Activated CD4-positive, CD25-positive, alpha-beta regulatory T cell treated with anti-CD3 and anti-CD28 coated beads, Interleukin-2, amount 50 U/mL, for 16 hours (primary cell): ENCODE results near the gene SLC25A4.
"Not testable (repeated sequence)": the region's sequence is repeated elsewhere in the genome, so short reads cannot be mapped to it uniquely, and the experiment has no call there.

Source experiments
- DNase-seq: peaks from one replicate; pipeline ENCODE4 v3.0.0-alpha.2; 2020; ENCODE audit warnings: low read depth, low spot score

The SLC25A4 gene

DNA sequence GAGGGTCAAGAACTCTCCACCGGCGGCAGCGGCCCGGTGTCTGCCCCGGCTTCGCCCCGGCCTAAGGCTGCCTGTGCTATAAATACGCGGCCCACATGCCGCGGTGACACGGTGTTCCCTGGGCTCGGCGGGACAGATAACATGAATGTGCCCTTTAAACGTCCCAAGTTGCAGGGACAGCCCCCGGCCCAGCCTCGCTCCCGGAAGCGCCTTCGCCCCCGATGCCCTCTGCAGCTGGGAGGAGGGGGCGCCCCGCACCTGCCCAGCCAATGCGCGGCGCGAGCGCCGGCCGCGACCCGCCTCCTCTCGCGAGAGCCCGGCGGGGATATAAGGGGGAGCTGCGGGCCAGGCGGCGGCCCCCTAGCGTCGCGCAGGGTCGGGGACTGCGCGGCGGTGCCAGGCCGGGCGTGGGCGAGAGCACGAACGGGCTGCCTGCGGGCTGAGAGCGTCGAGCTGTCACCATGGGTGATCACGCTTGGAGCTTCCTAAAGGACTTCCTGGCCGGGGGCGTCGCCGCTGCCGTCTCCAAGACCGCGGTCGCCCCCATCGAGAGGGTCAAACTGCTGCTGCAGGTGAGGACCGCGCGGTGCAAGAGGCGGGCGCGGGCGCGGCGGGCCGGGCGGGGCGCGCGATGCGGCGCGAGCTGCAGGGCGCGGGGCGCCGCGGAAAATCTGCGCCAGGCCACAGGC lies at the start of gene SLC25A4:
SLC25A4 (plus strand) TSS at position 355 of the 689 bp plus-strand sequence; CDS start at position 462, 107 bp downstream.
- peak; percentile 33 for DNase-seq

DNA sequence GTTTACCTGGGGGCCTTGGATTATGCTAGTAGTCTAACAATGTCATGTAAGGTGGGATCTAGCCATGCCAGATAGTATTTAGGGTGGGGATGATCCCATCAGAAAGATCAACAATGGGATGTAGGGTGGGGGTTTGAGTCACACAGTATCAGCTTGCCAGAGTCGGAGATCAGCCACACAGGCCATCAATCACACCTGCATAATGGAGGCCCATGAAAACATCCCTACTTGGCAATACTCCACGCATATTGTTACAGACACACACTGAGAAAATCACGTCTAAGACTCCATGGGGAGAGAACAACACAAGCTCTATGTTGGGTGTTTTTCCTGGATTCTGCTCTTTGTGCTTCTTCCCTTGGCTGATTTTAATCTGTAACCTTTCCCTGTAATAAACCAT lies 49.5 kb upstream of the SLC25A4 start:
- no peak for DNase-seq

DNA sequence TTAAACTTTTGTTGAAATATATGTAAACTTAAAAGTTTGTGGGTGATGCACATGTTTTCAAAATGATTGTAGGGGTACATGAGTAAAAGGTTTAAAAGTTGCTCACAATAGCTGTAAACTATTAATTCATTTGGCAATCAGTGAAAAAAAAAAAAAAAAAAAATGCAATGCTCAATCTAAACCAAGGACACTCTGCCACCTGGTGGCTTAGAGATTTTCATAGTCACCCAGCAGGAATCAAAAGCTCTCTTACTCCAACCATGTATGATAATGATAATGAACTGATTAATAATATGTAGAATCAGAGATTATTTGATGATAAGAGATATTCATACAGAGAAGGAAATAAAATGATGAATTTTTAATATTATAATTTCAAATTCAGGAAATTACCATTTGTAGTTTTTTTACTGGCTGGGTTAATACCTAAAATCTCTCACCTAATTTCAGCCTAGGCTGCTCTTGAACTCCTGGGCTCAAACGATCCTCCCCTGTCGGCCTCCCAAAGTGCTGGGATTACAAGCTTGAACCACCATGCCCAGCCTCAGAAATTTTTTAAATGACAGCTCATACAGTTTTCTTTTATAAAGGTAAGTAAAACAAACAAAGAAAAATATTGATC lies 46.9 kb upstream of the SLC25A4 start:
- DNase-seq: no peak

DNA sequence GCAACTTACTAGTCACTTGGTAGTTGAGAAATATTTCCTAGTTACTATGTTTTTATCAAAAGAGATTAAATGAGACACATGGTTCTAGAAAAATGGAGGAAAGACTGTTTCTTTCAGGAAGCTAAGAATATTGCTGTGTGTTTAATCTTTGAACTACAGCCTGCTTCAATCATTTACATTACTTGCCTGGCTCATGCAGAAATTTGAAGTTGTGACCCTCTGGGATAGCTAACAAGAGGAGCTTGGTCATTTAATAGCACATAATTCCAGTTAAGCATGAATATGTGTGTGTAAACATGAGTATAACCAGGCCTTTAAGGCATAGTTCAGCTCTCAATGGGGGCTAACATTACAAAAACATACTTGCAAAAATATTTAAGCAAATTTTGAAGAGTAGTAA lies 44.6 kb upstream of the SLC25A4 start:
- DNase-seq: no peak

DNA sequence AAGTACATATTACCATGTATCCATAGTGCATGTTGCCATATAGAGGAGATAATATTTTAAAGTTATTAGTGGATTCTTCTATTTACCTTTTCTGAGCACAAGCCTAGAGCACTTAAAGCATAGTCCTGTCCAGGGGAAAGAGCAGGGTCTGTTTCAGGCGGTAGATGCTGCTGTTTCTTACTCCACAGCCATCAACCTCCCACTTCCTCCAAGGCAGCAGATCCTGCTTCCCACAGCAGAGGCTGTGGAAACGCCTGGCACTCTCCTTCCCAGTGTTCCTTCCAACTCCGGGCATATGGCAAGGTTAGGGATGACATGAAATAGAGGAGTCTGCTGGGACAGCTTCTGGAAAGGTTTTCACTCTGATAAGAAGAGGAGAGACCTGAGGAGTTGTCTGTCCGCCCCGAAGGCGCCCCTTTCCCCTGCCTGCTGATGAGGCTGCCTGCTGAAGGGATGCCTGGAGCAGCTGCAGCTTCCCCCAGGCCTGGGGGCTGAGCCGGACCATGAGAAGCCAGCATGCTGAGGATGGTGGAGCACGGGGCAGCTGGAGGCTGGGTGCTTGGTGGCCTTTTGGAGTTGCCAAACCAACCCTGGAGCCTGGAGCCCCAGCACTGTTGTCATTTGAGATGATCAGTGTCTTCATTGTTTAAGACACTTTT lies 43.9 kb upstream of the SLC25A4 start:
- DNase-seq: no peak

DNA sequence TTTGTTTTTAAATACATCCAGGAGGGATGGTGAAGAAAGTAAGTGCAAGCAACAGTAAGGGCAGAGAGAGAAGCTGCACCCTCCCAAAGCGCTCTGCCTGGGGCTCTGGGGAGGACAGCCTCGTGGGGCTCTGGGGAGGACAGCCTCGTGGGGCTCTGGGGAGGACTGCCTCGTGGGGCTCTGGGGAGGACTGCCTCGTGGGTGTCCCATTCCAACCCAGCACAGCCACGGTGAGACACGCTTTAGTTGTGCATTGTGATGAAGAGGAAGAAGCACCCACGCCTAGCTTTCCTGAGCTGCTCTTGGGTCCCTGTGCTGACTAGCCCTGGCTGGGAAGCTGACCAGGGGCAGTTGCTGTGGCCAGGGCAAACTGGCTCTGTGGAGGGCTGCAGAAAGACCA lies 43.1 kb upstream of the SLC25A4 start:
- no peak for DNase-seq

DNA sequence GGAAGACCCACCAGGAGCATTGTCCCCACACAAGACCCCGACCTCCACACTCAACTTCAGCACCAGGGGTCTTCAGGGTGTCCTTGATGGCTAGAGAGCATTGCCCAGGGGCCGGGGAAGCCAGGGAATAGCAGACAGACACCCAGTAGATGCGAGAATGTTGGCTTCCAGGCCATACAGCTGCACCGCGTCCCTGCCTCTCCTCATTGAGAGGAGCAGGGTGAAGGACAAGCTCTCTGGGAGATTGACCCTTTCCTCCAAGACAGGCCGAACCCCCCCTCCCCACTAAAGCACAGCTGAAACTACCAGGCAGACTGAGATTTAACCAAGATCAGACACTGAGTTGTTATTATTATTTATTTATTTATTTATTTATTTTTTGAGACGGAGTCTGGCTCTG lies 42.6 kb upstream of the SLC25A4 start:
- DNase-seq: no peak

DNA sequence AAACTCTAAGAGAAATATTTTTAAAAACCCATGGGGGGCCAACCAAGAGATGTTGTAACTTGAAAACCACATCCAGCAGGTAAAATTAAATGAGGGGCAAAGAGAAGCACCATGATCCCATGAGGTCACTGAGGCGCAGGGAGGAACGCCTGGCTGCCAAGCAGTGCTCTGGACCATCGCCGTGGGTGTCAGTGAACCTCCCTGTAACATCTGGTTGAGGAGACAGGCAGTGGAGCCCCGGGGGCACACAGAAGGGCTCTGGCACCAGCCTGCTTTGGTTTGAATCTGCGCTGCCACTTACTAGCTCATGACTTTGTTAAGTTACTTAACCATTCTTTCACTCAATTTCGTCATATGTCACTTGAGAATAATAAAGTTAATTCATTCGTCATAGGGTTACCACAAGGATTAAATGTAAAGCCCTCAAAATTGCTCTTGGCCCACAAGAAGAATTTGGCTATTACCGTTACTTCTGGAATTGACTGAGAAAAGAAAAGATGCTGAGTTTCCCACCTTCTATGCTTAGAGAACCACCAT lies 41.6 kb upstream of the SLC25A4 start:
- DNase-seq: no peak

DNA sequence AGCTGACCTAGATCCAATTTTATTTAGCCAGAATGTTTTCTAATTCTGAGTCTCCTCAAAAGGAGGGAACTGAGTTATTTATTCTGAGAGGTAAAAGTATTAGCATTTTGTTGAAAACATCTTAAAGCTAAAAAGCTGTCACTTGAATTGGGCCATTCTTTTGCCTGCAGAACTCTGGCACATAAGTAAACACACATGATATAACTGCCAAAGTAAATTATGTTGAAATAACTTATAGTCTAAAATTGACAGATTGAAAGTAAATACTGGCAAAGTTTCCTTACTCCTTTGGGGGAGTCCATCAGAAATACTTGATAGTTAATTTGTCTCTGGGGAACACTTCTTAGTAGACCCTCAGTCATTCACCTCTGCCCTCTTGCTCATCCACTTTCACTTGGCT lies 38.3 kb upstream of the SLC25A4 start:
- DNase-seq: no peak

DNA sequence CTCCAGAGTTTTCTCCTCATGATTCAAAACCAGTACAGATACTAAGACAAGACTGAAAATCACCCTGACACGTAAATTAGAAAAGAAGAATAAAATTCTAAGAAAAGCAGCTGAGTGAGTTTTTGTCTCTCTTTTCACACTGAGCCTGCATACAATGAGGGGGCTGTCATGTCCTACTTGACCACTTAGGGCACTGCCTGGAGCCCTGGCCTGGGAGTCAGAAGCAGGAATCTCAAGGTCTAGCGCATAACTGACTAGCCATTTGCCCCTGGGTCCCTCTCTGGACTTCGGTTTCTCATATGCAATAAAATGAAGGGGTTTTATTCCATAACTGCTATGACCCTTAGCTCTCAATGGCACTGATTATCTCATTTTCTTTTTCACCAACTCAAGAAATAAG lies 36.7 kb upstream of the SLC25A4 start:
- no peak for DNase-seq

DNA sequence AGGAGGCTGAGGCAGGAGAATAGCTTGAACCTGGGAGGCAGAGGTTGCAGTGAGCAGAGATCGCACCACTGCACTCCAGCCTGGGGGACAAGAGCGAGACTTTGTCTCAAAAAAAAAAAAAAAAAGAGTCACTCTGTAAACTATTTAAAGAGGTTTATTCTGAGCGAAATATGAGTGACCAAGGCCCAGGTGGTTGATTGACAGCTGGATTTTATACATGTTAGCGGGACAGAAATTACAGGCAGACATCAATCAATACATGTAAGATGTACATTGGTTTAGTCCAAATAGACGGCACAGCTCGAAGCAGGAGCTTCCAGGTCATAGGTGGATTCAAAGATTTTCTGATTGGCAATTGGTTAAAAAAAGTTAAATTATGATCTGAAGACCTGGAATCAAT lies 35.5 kb upstream of the SLC25A4 start:
- not testable (repeated sequence) for DNase-seq

DNA sequence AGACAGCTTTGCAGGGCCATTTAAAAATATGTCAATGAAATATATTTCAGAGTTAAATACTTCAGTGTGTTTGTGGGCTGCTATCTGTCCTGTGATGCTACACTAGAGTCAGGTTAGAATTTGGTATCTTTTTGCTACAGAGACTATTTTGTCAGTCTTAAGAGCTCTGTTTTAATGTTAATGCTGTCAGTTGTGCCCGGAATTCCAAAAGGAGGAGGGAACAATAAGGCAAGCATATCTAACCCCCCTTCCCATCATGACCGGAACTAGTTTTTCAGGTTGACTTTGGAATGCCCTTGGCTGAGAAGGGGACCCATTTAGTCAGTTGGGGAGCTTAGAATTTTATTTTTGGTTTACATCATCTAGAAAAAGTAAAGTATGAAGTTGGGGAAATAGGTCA lies 34.9 kb upstream of the SLC25A4 start:
- DNase-seq: no peak

DNA sequence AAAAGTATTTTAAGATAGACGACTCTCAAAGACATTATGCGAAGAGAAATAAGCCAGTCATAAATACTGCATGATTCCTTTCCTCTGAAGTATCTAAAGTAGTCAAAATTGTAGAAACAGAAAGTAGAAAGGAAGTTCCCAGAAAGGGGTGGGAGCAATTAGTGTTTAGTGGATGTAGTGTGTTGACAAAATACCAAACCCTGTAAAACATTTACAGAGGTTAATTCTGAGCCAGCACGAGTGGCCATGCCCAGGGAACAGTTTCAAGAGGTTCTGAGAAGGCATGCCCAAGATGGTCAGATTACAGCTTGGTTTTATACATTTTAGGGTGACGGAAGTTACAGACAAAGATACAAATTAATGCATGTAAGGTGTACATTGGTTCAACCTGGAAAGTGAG lies 34.4 kb upstream of the SLC25A4 start:
- no peak for DNase-seq

DNA sequence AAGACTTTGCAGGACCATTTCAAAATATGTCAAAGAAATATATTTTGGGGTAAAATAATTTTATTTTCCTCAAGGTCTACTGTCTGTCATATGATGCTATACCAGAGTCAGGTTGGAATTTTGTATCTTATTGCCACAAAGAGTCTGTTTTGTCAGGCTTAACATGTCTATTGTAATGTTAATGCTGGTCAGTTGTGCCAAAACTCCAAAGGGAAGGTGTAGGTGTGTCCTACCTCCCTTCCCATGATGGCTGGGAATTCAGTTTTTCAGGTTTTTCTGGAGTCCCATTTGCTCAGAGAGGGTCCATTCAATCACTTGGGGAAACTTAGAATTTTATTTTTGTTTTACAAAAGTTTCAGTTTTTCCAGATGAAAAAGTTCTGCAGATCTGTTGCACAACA lies 33.3 kb upstream of the SLC25A4 start:
- DNase-seq: no peak

DNA sequence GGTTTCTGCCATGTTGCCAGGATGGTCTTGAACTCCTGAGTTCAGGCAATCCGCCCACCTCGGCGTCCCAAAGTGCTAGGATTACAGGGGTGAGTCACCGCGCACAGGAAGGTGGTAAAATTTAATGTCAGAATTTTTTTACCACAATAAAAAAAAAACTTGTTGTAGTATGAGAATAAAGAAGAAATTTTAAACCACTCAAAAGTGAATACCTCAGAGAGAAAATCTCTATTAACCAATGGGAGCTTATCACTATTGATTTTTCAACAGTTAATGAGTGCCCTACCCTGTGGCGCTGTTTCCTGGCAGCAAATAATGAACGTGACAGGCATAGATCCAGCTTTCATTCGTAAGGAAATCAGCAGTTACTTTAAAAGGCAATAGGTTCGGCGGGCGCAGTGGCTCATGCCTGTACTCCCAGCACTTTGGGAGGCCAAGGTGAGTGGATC lies 32.7 kb upstream of the SLC25A4 start:
- no peak for DNase-seq

DNA sequence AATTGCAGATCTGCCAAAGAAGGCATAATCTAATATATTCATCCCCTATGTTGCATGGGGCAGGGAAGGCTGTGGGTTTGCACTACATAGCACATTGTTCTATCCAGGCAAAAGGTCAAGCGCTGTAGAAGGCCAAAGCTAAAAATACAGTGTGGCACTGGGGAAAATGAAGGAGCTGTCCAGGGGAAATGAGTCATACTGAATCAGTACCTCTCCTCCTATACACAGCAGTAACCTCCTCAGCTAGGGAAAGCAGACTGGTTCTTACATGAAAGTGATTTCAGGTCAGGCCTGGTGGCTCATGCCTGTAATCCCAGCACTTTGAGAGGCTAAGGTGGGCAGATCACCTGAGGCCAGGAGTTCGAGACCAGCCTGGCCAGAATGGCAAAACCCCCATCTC lies 31.0 kb upstream of the SLC25A4 start:
- DNase-seq: no peak

DNA sequence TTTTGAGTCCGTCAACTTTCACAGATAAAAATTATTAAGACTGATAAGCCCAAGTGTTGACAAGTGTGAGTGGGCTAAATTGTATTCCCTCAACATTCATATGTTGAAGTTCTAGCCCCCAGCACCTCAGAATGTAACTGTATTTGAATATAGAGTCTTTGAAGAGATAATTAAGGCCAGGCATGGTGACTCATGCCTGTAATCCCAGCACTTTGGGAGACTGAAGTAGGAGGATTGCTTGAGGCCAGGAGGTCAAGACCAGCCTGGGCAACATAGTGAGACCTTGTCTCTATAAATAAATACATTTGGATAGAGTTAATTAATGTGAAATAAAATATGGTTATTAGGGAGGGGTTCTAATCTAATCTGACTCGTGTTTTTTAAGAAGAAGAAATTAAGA lies 29.7 kb upstream of the SLC25A4 start:
- no peak for DNase-seq

DNA sequence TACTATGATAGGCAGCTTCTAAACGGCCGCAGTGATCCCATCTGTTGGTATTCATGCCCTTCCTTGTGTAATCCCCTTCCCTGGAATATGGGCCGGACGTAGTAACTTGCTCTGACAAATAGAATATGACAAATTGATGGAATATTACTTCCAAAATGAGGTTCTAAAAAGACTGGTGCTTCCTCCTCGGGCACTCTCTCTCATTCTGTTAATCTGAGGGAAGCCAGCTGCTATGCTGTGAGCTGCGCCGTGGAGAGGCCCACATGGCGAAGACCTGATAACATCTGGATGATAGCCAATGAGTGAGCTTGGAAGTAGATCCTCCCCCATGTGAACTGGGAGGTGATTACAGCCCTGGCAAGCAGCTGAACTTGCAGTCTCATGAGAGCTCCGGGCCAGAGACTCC lies 27.2 kb upstream of the SLC25A4 start:
- no peak for DNase-seq

DNA sequence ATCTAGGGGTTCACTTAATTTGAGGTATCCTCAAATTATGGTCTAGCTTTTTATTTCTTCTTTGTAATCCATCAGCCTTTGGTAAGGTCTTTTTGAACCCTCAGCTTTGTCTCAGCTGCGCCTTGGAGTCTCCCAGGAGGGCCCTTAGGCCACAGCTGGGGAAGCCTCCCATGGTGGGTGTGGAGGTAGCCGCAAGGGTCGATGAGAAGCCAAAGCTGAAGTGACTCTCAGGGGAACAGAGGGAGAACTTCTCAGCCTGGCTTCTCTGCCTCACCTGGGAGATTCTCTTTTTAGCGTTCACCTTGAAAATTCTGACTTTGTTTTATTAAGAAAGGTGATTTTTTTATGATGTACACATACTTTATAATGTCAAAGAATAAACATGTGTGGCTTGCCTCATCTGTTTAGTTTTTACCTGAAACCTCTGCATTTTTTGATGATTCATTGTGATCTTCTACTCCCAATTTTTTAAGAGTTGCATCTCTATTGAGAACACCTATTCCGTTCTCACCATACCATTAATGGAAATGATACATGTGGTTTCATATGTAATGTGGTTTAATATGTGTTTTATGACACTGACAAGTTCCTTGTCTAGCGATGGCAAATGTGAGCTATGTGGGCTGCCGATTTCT lies 25.6 kb upstream of the SLC25A4 start:
- no peak for DNase-seq

DNA sequence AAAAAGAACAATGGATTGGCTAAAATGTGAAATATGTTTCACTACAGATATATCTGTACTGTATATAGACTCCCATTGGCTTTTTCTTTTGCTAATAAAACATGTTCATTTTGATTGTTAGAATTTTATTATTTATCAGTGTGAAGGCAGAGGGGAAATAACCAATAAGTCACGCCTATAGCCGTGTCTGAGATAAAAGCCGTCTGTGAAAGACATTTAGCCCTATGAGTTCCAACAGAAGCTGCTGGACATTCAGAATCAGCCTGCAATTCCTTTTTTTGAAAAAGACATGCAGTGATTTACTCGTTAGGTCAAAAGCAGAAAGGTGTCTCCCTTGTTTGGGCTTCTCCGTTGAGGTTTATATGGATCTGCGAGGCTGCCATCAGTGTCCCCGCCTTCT lies 24.2 kb upstream of the SLC25A4 start:
- no peak for DNase-seq

DNA sequence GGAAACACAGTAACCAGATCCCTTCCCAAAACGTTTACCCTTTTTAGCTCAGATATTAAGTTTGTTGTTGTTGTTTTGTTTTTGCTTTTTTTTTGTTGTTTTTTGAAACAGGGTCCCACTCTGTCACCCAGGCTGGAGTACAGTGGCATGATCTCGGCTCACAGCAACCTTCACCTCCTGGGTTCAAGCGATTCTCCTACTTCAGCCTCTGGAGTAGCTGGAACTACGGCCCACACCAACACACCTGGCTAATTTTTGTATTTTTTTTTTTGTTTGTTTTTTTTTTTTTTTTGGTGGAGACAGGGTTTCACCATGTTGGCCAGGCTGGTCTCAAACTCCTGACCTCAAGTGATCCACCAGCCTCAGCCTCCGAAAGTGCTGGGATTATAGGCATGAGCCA lies 23.6 kb upstream of the SLC25A4 start:
- not testable (repeated sequence) for DNase-seq

DNA sequence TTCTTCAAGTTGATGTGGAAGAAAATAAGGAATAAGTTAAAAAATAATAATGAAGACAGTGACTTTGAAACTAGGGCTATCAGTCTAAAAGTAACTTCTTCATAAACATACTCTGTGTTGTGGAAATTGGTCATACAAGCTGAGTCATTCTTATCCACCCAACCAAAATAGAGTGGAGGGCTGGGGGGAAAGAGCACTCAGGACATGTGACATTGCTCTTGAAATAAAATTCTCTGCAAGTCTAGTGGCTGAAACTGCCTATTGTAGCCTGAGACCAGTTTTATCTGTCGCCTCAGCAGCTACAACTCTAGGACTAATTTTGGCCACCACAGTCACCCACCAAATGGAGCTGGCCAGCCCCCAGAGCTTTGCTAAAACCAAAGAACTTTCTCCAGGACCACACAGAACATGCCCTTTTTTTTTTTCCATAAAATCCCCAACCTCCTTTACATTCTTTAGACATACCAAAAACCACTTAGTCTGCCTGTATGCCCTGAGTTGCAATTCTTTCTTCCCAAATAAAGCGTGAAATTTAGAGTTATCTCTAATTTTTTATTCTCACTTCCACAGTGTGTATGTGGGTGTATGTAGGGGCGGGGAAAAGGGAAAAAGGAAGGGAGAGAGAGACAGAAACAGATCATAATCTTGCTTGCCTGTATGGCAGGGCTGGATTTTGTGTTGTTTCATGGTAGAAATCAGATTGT lies 23.0 kb upstream of the SLC25A4 start:
- no peak for DNase-seq
